ENCODE results near the gene SKAP2. TPM values are rescaled to one million over a fixed set of nuclear protein-coding genes. Genes with fewer than 3 reads are reported as not detected.

Gene SKAP2
- total RNA-seq, 1 experiment from 2014 or later: 0.56 TPM

- Histone ChIP-seq H3K4me3 (ENCODE audit: low read depth, low read length, poor library complexity, severe bottlenecking) (no peak overlapping the region), H3K4me1 (ENCODE audit: insufficient read depth, low read length, poor library complexity, severe bottlenecking) (no peaks in the 10 kb centered on the region), H3K9me3 (ENCODE audit: low read depth, low read length, poor library complexity, severe bottlenecking) (no peaks in the 10 kb centered on the region), H3K27me3 (replicated peaks; ENCODE audit: insufficient read depth, low read depth, low read length, poor library complexity) (peaks cover 17% of the 10 kb centered on the region), H3K36me3 (ENCODE audit: insufficient read depth, low read length, poor library complexity, severe bottlenecking) (no peaks in the 10 kb centered on the region), H3K27ac (ENCODE audit: low read depth, low read length, poor library complexity, severe bottlenecking) (no peak overlapping the region)
- POLR2A ChIA-PET (ENCODE audit: low non-redundant PET): no interaction called here
- no peak for TF ChIP-seq EZH2 (IDR thresholded peaks at IDR 0.05; ENCODE audit: borderline replicate concordance, low read depth, low read length, poor library complexity, severe bottlenecking)
- TF ChIP-seq CTCF (conservative IDR thresholded peaks at IDR 0.05; ENCODE audit: low read depth, low read length): no peak
- no peak for DNase-seq (ENCODE audit: low spot score)
- CTCF ChIA-PET: no interaction called here
- intact Hi-C loops (cut with micrococcal nuclease; ENCODE audit: unreplicated experiment): no loop called here
- BruUV-seq (replicated peaks): no TSS peak
These were observed 71.8 kb downstream of the SKAP2 start for GRCh38 chr7:26792576-26792975.

- ChIA-PET POLR2A (ENCODE audit: low non-redundant PET) (no interaction called here), CTCF (no interaction called here)
- Histone ChIP-seq H3K27me3 (replicated peaks; ENCODE audit: insufficient read depth, low read depth, low read length, poor library complexity) (peaks cover 17% of the 10 kb centered on the region), H3K36me3 (ENCODE audit: insufficient read depth, low read length, poor library complexity, severe bottlenecking) (no peaks in the 10 kb centered on the region), H3K4me1 (ENCODE audit: insufficient read depth, low read length, poor library complexity, severe bottlenecking) (no peaks in the 10 kb centered on the region), H3K9me3 (ENCODE audit: low read depth, low read length, poor library complexity, severe bottlenecking) (no peaks in the 10 kb centered on the region), H3K4me3 (ENCODE audit: low read depth, low read length, poor library complexity, severe bottlenecking) (no peak overlapping the region), H3K27ac (ENCODE audit: low read depth, low read length, poor library complexity, severe bottlenecking) (no peak overlapping the region)
- intact Hi-C loops (cut with micrococcal nuclease; ENCODE audit: unreplicated experiment): no loop called here
- no peak for DNase-seq (ENCODE audit: low spot score)
- no TSS peak for BruUV-seq (replicated peaks)
- TF ChIP-seq CTCF (conservative IDR thresholded peaks at IDR 0.05; ENCODE audit: low read depth, low read length) (no peak), EZH2 (IDR thresholded peaks at IDR 0.05; ENCODE audit: borderline replicate concordance, low read depth, low read length, poor library complexity, severe bottlenecking) (no peak)
These were observed 72.4 kb downstream of the SKAP2 start for GRCh38 chr7:26792006-26792405.

DNA sequence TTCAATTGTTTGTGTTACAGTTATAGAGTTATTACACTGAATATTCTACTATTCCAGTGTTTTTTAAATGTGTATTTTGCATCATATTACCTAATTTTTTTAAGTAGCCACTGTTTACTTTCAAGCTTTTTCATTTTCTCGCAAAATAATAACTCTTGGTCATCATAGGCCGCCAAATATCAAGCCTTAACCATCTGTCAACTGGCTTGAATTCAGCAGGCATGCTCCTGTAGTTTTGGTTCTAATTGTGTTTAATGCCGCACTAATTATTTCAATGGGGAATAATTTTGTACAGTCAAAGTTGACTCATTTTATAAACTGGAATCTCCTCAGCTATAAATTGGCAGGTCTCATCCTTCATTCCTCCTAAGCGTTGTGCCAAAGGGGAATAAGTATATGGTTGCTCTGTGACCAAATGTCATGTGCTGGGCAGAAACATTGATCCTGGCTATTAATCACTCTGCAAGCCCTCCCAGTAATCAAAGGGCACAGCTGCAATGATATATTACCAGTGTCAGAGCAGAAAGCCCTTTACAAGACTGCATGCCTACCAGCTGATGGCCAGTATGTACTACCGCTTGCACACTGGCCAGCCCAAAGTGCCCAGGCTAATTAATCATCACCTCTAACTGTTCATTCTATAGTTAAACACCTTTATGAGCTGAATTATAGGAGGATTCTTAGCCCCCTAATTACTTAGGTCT is 74.8 kb downstream of the SKAP2 start:
- intact Hi-C loops (cut with micrococcal nuclease; ENCODE audit: unreplicated experiment): no loop called here
- POLR2A ChIA-PET (ENCODE audit: low non-redundant PET): no interaction called here
- no TSS peak for BruUV-seq (replicated peaks)
- Histone ChIP-seq H3K36me3 (ENCODE audit: insufficient read depth, low read length, poor library complexity, severe bottlenecking) (no peaks in the 10 kb centered on the region), H3K4me1 (ENCODE audit: insufficient read depth, low read length, poor library complexity, severe bottlenecking) (no peaks in the 10 kb centered on the region), H3K4me3 (ENCODE audit: low read depth, low read length, poor library complexity, severe bottlenecking) (no peak overlapping the region), H3K27me3 (replicated peaks; ENCODE audit: insufficient read depth, low read depth, low read length, poor library complexity) (peaks cover 17% of the 10 kb centered on the region), H3K27ac (ENCODE audit: low read depth, low read length, poor library complexity, severe bottlenecking) (no peak overlapping the region), H3K9me3 (ENCODE audit: low read depth, low read length, poor library complexity, severe bottlenecking) (no peaks in the 10 kb centered on the region)
- CTCF ChIA-PET: no interaction called here
- TF ChIP-seq EZH2 (IDR thresholded peaks at IDR 0.05; ENCODE audit: borderline replicate concordance, low read depth, low read length, poor library complexity, severe bottlenecking) (no peak), CTCF (conservative IDR thresholded peaks at IDR 0.05; ENCODE audit: low read depth, low read length) (no peak)
- no peak for DNase-seq (ENCODE audit: low spot score)
